Measurements from ENCODE around the gene BCOR.
A peak's percentile ranks its signal among the peaks of the same experiment; 100 is the strongest.

The BCOR gene

GRCh38 chrX:40090961-40091360 lies 6.8 kb downstream of the BCOR start:
- TF ChIP-seq RARB (CRISPR knock-in tag; IDR thresholded peaks at IDR 0.05): no peak
- no peak for TF ChIP-seq ZNF8 (CRISPR knock-in tag; IDR thresholded peaks at IDR 0.05)
- TF ChIP-seq PPARA (CRISPR knock-in tag; IDR thresholded peaks at IDR 0.05; ENCODE audit: borderline replicate concordance): no peak
- TF ChIP-seq CSRNP3 (CRISPR knock-in tag; IDR thresholded peaks at IDR 0.05): no peak
- TF ChIP-seq ARNTL (CRISPR knock-in tag; IDR thresholded peaks at IDR 0.05; ENCODE audit: borderline replicate concordance, low read depth): no peak
- no peak for TF ChIP-seq ZFP3 (CRISPR knock-in tag; IDR thresholded peaks at IDR 0.05)
- no peak for TF ChIP-seq ZNF70 (CRISPR knock-in tag; IDR thresholded peaks at IDR 0.05)
- no peak for TF ChIP-seq TOX (CRISPR knock-in tag; IDR thresholded peaks at IDR 0.05; ENCODE audit: borderline replicate concordance)
- TF ChIP-seq ISL1 (CRISPR knock-in tag; IDR thresholded peaks at IDR 0.05): no peak
- TF ChIP-seq BACH2 (CRISPR knock-in tag; IDR thresholded peaks at IDR 0.05; ENCODE audit: borderline replicate concordance): no peak
- ATAC-seq: no peak

GRCh38 chrX:40090050-40090804 lies 7.5 kb downstream of the BCOR start:
- TF ChIP-seq ZFP3 (CRISPR knock-in tag; IDR thresholded peaks at IDR 0.05): no peak
- ATAC-seq: peak; percentile 23

DNA sequence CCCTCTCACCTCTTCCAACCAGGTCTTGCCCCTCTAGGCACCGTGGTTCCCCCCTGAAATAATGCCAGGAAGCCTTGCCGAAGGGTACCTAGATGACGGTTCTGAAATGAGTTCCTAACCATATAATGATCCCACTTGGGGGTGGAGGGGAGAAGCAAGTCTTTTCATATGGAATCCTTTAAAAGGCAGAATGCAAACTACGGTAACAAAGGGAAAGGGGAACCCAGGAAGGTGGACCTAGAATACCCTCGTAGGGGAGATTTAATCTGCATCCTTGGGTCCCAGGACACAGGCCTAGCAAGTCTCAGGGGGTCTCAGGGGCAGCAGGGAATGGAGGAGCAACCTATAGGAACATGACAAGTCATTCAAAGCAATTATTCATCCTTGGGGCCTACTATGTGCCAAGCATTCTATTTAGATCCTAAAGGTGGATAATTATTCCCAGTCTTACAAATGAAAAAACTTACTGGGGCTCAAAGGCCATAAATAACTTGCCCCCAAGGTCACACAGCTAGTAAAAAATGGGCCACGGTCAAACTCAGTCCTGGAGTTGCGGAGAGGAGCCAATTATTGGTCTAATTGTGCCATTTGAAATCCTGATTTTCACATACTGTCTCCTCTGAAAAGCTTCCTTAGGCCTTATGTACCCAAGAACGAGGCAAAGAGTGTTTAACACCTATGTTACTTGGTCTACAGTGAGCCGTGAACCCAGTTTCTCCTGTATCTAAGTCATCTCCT lies 8.8 kb downstream of the BCOR start:
- no peak for TF ChIP-seq CSDC2 (CRISPR knock-in tag; IDR thresholded peaks at IDR 0.05)
- TF ChIP-seq ISL1 (CRISPR knock-in tag; IDR thresholded peaks at IDR 0.05): no peak
- TF ChIP-seq, protein P1, sequence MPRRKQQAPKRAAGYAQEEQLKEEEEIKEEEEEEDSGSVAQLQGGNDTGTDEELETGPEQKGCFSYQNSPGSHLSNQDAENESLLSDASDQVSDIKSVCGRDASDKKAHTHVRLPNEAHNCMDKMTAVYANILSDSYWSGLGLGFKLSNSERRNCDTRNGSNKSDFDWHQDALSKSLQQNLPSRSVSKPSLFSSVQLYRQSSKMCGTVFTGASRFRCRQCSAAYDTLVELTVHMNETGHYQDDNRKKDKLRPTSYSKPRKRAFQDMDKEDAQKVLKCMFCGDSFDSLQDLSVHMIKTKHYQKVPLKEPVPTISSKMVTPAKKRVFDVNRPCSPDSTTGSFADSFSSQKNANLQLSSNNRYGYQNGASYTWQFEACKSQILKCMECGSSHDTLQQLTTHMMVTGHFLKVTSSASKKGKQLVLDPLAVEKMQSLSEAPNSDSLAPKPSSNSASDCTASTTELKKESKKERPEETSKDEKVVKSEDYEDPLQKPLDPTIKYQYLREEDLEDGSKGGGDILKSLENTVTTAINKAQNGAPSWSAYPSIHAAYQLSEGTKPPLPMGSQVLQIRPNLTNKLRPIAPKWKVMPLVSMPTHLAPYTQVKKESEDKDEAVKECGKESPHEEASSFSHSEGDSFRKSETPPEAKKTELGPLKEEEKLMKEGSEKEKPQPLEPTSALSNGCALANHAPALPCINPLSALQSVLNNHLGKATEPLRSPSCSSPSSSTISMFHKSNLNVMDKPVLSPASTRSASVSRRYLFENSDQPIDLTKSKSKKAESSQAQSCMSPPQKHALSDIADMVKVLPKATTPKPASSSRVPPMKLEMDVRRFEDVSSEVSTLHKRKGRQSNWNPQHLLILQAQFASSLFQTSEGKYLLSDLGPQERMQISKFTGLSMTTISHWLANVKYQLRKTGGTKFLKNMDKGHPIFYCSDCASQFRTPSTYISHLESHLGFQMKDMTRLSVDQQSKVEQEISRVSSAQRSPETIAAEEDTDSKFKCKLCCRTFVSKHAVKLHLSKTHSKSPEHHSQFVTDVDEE (CRISPR knock-in tag; IDR thresholded peaks at IDR 0.05): no peak
- no peak for TF ChIP-seq RARB (CRISPR knock-in tag; IDR thresholded peaks at IDR 0.05)
- no peak for TF ChIP-seq ZNF8 (CRISPR knock-in tag; IDR thresholded peaks at IDR 0.05)
- no peak for TF ChIP-seq GLIS3 (CRISPR knock-in tag; IDR thresholded peaks at IDR 0.05)
- no peak for TF ChIP-seq ZFP3 (CRISPR knock-in tag; IDR thresholded peaks at IDR 0.05)
- TF ChIP-seq BACH2 (CRISPR knock-in tag; IDR thresholded peaks at IDR 0.05; ENCODE audit: borderline replicate concordance): no peak
- no peak for TF ChIP-seq ARNTL (CRISPR knock-in tag; IDR thresholded peaks at IDR 0.05; ENCODE audit: borderline replicate concordance, low read depth)
- TF ChIP-seq, protein P2, sequence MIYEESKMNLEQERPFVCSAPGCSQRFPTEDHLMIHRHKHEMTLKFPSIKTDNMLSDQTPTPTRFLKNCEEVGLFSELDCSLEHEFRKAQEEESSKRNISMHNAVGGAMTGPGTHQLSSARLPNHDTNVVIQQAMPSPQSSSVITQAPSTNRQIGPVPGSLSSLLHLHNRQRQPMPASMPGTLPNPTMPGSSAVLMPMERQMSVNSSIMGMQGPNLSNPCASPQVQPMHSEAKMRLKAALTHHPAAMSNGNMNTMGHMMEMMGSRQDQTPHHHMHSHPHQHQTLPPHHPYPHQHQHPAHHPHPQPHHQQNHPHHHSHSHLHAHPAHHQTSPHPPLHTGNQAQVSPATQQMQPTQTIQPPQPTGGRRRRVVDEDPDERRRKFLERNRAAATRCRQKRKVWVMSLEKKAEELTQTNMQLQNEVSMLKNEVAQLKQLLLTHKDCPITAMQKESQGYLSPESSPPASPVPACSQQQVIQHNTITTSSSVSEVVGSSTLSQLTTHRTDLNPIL (CRISPR knock-in tag; IDR thresholded peaks at IDR 0.05; ENCODE audit: low read depth): no peak
- no peak for TF ChIP-seq ZNF70 (CRISPR knock-in tag; IDR thresholded peaks at IDR 0.05)
- no peak for TF ChIP-seq ESRRG (CRISPR knock-in tag; IDR thresholded peaks at IDR 0.05)
- no peak for TF ChIP-seq ZC3H10 (CRISPR knock-in tag; IDR thresholded peaks at IDR 0.05)
- TF ChIP-seq, protein P3, sequence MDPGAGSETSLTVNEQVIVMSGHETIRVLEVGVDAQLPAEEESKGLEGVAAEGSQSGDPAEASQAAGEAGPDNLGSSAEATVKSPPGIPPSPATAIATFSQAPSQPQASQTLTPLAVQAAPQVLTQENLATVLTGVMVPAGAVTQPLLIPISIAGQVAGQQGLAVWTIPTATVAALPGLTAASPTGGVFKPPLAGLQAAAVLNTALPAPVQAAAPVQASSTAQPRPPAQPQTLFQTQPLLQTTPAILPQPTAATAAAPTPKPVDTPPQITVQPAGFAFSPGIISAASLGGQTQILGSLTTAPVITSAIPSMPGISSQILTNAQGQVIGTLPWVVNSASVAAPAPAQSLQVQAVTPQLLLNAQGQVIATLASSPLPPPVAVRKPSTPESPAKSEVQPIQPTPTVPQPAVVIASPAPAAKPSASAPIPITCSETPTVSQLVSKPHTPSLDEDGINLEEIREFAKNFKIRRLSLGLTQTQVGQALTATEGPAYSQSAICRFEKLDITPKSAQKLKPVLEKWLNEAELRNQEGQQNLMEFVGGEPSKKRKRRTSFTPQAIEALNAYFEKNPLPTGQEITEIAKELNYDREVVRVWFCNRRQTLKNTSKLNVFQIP (CRISPR knock-in tag; IDR thresholded peaks at IDR 0.05; ENCODE audit: borderline replicate concordance, low read depth): no peak
- ATAC-seq: no peak

DNA sequence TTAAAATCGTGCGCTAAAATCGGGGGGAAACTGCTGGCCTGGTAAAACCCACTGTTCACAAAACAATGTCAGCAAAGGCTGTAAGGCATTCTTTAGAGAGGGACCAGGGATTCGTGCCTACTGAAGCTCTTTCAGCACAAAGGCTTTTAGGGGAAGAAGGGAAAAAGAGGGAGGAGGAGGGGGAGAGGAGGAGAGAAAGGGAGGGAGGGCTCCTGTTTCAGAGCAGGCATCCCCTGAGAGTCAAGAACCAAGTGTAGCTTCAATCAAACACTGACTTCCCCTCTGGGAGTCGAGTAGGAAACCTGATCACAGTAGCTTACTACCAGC lies 9.5 kb downstream of the BCOR start:
- no peak for ATAC-seq
- TF ChIP-seq ARNTL (CRISPR knock-in tag; IDR thresholded peaks at IDR 0.05; ENCODE audit: borderline replicate concordance, low read depth) (no peak), ZFP30 (CRISPR knock-in tag; IDR thresholded peaks at IDR 0.05) (no peak), ZNF565 (CRISPR knock-in tag; conservative IDR thresholded peaks at IDR 0.05; ENCODE audit: low read depth) (no peak), CSRNP3 (CRISPR knock-in tag; IDR thresholded peaks at IDR 0.05) (no peak), PPARA (CRISPR knock-in tag; IDR thresholded peaks at IDR 0.05; ENCODE audit: borderline replicate concordance) (no peak), PATZ1 (CRISPR knock-in tag; IDR thresholded peaks at IDR 0.05; ENCODE audit: borderline replicate concordance) (no peak)
- TF ChIP-seq, protein P3 (CRISPR knock-in tag; IDR thresholded peaks at IDR 0.05; ENCODE audit: borderline replicate concordance, low read depth): no peak

All from SK-N-SH treated with all-trans-retinoic acid at 6 μM for 48 hours (cell line).